Erythroblast (primary cell): ENCODE measurements around the gene VPS72.

Experiments
- DNase-seq, 2 experiments: peaks; one replicate each; lab custom pipeline; 2025; lab: John Stamatoyannopoulos, UW
- GATA1 ChIP-seq: IDR thresholded peaks from 2 replicates; pipeline ENCODE4 v1.6.1; 2011; ENCODE audit warnings: low read depth, mild to moderate bottlenecking, control low read depth, low read length, moderate library complexity
- POLR2A ChIP-seq: IDR thresholded peaks from 2 replicates; pipeline ENCODE4 v1.6.1; 2011; ENCODE audit warnings: mild to moderate bottlenecking, low read length

The VPS72 gene

GRCh38 chr1:151131701-151132334 is 58.2 kb downstream of the VPS72 start:
- TF ChIP-seq GATA1 (no peak), POLR2A (no peak)
- DNase-seq: no peak

DNA sequence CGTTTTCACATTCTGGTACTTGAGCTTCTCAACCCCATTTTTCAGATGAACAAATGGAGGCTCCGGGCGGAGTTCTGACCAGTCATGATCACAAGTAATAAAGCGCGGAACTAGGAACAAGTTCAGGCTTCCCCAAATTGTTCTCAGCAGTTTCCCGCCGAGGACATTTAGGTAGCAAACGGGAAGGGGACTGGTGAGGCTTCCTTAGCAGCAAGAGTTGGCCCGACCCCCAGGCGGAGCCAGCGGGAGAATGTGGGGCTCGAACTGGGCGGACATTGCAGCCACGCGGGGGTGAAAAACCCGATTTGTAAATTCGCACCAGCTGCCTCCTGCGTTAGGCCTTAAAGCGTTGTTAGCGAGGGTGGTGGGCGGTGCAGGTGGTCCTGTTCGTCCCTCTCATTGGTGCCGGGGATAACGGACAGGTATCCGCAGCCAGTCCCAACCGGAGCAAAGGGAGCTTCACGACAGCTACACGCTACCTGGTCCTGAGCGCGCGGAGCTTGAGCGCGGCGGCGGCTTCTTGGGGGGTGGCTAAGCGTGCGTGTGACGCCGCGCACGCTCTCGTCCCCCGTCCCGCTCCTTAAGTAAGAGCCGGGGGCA is 58.9 kb downstream of the VPS72 start:
- TF ChIP-seq POLR2A: no peak
- DNase-seq: peak; percentile 73 to 84

DNA sequence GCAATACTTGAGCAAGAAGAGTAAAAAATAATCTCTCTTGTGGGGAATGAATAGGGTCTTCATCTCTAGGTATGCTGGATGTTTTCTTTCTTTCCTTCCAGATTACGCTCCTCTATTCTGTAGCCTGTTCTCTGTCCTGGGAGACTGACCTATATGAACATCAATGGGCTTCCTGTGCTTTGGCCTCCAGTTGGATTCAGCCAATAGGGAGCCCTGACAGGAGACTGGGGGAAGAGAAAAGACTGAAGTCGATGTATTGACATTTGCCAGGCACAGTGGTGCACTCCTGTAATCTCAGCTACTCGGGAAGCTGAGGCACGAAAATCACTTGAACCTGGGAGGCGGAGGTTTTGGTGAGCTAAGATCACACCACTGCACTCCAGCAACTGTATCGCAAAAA is 61.2 kb downstream of the VPS72 start:
- TF ChIP-seq POLR2A (no peak), GATA1 (no peak)

More for the DNA sequence above, 61.2 kb downstream of the VPS72 start:
- no peak for DNase-seq
